Measurements from ENCODE around the gene SENP6.

GRCh38 chr6:75657327-75657726, 55.6 kb downstream of the SENP6 start:
- TF ChIP-seq CTCF (IDR thresholded peaks at IDR 0.05) (no peak), POLR2A (IDR thresholded peaks at IDR 0.05) (no peak)
